NCI-H187 (cell line): ENCODE results near the gene FOXP1.

Source experiments
- DNase-seq, 2 experiments: peaks; one replicate each; lab custom pipeline; 2025; lab: John Stamatoyannopoulos, UW

FOXP1 gene

DNA sequence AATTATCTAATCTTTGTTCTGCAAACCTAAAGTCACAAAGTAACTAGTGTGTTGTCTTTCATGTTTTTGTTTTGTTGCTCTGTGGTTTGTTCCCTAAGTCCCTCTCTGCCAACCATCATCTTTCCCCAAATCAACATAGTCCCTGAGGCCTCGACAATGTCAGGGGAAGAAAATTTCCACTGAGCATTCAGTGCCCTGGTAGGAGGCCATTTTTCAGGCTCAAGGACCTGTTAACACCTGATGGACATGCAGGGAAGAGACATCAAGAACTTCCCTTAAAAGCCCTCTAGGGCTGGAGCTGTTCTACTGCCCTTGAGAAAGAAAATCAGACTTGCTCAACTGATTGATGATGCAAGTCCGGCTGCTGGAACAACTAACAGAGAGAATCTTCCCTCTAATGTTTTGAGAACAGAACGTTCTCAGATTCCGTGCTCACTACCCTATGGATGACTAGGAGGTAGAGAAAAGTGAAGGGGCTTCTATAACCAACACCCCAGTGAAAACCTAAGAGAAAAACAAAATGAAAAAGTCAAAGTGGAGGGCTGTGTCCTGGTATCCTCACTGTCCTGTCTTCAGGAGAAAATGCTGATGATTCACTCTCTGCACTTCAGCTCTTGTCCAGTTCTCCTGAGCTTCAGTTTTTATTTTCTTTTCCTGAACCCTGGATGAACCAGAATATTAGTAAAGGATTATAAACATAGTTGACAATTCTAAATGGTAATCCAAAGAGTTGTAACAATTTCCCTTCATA, 373.1 kb downstream of the FOXP1 start:
- no peak for DNase-seq

DNA sequence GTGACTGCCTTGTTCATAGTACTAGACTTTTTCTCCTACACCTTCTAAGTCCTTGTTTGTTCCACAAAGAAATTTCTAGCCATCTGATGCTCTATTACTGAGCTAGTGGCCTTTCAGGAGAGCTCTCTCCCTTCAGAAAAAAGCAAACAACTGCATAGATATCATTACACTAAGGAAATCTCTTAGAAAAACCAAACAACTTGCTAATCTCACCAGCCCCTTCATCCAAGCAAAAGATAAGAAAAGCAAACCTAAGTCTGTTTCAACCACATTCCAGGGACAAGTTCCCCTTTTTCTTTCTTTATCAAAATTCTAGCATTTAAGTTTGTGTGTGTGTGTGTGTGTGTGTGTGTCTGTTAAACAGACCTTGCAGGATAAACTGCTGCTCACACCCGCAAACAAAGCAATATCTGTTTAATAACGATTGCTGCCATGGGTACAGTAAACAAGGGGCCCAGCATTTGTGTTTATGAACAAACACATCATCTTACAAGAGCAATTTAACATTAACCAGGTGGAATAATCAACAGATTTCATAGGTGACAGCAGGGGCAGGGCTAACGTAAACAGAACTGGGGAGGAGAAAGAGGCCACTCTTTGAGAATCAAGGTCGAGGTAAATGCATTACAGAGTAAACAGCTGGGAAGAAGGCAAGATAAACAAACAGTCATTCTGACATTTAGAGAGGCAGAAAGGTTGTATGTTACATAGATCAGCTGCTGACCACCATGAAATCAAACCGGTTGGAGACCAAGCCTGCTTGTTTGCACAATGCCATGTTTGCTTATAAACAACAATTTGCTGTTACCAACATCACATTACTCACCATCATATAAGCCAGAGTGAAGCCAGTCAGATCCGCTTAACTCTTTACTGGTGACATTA, 375.1 kb downstream of the FOXP1 start:
- DNase-seq, result no peak

DNA sequence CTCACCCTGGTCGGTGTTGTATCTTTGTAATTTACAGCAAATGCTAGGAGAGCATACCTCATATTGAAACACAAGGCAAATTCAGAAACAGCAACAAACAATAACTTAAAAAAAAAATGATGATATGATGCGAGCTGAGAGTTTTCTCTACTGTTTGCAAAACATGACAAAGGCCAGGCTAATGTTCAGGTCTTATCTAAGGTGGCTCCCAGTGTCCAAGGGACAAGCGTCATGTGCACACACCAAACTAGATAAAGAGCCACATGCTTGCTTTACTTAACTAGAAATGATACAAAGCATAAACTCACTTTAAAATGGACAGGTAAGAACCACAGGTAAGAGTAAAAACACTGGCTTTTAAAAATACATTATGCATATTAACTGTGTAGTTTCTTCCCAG, 375.9 kb downstream of the FOXP1 start:
- no peak for DNase-seq

DNA sequence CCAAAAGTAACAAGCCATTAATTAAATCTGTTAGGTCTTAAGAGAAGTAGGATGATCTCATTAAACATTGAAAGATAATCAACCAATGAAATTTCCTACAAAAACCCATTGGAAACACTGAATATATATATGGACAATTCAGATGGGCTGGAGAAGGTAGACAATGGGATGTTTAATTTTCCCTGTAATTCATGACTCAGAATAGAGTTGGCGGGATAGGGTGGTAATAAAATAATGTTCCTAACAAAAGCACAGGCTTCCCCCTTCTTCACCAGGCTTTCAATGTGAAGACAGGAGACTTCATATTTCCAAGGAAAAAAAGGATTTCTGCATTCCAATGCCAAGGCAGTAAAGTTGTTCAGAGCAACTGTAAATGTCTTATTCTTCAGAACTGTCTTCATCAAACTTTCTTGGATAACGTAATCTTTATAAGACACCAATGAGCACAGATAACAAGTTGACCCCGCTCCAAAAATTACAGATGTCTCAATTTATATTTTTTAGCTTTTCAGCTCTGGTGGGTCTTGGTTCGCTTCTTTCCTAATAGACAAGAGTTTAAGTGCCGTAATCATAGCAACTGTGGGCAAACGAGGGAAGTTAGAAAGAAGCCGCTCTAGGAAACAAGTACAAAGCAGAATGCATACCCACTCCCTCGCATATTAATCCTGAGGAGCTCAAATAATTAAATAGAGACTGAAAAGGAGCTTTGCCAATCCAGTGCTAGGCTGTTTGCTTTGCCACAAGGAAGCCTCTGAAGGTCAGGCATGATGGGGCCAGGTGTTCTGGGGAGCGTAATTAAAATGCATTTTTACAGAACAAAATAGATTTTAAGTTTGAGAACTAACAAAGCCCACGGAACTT, 377.0 kb downstream of the FOXP1 start:
- DNase-seq, result no peak

DNA sequence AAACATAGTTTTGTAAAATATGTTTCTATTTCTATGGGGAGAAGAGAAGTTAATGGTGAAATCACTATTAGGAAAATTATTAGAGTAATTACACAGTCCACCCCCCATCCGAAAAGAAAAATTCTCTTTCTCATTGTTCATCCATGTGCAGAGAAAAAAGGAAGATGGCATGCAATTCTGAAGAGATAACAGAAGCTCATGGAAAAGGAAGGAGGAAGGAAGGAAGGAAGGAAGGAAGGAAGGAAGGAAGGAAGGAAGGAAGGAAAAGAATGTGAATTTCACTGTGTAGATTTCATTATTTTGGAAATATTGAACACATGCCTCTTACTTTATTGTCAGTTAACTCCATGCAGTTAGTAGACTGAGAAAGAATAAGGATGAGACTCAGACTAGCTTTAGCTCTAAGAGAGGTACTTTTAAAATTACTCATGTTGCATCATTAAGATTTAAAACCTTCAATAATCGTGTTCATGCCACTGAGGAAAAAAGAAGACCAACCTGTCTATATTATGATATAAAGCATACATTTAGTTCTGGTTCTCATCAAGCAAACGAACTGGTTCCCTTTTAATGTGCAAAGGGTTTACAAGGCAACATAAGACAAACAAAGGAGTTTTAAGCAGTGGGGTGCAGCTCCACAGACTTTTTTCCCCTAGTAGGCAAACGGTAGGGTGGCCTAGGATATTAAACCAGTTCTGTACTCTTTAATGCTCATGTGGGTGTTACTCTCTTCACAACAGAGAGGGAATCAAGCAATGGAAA, 379.6 kb downstream of the FOXP1 start:
- no peak for DNase-seq

DNA sequence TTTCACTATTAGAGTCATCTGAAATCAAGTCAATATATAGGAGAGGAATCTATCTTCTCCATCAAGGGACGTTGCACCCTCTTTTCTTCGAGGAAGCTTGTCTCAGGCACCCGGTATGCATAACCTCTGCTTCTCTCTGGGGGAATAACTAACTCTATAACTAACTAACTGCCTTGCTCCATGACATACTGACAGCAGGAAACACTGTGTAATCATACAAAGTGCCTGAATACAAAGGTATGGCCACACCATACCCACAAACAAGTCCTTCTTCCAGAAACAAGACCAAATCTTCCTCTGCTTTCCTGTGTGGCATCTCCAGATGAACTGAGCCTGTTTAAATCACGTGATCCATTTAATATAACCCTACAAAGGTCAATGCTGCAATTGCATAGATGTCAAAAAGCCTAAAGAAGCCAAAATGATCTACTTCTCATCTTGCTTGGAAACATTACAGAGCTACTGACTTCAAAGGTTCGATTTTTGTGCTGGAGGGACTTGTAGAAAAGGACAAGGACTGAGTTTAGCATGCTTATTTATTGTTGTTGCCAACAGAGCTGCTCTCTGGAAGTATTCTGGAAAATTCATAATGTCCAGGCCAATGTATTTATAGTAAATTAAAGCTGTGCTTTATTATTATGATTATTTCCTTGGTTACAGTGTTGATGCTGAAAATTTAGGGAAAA, 380.5 kb downstream of the FOXP1 start:
- no peak for DNase-seq

DNA sequence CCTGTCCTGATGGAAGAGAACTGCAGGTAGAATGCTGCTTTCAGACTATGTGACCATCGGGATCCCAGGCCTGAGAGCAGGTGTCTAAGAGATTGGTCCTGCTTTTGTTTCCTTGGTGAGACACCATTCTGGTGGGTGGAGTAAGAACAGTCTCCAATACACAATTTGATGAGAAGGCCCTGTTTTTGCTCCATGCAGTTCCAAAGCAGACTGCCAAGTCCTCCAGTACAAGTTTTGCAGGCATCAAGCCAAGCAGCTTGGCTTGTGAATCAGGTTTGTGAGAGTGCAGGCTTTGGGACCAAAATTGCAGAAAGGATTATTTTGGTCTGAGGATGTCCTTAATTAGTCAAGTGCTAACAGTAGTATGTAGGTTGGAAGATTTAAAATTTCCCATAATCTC, 381.6 kb downstream of the FOXP1 start:
- no peak for DNase-seq

DNA sequence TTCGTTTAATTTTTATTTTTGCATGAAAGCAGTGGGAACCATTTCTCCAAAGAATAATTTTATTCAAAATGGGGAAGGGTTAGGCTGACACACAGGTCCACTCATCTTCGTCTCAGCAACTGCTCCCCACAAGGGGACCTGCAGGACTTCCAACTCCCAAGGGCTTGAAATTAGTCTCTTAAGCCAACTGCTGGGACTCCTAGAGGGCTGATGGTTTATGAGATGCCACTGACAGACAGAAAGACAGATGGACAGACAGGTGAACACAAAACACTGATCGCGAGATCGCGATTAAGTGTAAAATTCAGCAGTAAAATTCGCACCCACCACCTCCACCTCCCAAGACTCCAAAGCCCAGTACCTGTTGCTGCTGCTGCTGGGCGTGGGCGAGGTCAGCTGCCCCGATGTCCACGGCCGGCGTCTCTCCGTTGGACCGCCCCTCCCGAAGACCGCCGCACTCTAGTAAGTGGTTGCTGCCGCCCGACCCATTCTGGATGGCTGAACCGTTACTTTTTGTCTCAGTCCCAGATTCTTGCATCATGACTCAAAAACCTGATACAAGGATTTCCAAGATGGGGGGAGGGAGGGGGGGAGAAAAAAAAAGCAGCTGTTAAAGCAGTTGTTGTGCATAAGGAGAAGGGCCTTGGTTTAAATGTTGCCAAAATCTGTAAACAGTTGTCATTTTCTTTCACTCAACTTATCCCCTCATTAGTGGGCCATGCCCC, 385.5 kb downstream of the FOXP1 start:
- no peak for DNase-seq

DNA sequence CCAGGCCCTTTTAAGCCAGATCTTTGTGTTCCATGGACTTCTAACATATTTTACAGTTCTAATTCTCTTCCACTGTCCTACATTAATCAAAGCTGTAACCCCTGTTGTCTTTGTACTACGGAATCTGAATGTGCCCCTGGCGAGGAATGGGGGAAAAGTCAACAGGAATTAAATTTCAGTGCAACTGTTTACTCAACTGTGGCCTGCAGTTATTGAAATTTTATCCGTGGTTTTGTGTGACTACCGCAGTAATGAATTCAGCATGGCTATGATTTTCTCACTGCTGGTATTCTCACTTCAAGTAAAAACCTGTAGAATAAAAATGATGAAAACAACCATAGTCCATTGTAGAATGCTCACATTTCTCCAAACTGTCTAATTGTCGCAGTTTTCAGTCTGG, 388.0 kb downstream of the FOXP1 start:
- DNase-seq, result no peak

DNA sequence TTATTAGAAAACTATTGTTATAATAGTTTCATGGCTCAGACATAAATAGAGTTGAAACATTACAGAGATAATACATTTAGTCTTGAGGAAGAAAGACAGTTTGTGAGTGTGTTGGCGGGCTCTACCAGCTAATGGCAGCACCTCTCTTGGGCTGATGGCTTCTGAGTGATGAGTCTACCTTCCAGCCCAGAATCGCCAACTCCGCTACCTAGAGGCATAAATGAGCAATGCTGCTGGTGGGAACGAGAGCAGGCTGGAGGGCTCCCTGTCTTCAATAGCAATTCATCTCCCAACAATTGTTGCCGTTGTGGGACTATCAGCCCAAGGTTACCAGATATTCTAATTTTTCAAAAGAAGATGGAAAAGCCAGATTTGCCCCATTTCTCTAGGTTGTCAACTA, 388.7 kb downstream of the FOXP1 start:
- DNase-seq, result no peak

DNA sequence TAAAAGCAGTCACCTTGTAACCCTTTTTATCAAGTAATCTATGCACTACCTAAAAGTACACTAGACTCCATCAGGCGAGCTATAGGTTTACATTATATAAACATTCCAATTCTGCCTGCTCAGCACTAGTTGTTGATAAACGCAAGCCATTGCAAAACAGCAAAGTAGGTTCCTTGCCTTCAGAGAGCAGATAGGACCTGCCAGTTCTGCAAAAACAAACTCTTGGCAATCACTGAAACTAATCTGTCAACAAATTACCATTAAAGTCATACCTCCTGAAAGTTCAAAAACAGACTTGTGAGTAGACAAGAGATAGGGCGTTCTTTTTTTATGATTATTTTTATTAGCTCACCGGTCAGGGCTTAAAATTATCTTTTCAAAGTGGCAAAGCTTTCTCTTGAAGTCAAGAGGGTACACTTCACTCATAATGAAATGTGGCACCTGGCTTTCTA, 392.5 kb downstream of the FOXP1 start:
- DNase-seq, result no peak

DNA sequence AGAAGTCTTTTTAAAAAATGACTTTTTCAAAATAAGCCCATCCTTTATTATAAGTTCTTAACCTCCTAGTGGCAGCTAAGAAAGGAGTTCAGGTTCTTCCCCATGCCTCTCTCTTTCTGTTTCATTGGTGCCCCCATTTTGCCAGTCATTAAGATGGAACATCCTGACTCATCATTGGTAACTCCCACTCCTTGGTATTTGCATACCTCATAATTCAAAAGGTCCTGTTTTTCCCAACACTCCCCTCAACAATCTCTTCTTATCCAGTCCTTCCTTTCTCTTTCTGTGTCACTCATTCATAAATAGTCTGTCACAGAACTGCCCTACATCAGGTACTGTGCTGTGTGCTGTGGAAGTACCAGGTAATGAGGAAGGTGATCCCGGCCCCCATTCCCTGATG, 394.0 kb downstream of the FOXP1 start:
- DNase-seq, result no peak

DNA sequence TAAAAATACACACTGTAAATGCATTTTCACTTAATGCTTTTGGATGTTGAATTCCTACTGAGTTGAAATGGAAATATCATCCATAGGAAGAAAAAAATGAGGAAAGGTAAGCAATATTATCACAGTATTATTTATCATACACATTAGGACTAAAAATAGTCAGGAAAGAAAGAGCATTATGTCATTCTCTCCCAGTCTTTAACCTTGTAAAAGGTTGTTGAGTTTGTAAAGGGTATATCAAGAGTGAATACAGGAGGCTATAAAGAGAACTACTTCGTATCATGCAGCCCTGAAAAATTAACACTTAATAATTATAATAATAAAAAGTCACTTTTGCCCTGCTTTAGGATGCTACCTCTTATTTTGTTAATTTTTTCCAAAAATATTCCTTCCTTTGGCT, 395.8 kb downstream of the FOXP1 start:
- DNase-seq, result no peak

DNA sequence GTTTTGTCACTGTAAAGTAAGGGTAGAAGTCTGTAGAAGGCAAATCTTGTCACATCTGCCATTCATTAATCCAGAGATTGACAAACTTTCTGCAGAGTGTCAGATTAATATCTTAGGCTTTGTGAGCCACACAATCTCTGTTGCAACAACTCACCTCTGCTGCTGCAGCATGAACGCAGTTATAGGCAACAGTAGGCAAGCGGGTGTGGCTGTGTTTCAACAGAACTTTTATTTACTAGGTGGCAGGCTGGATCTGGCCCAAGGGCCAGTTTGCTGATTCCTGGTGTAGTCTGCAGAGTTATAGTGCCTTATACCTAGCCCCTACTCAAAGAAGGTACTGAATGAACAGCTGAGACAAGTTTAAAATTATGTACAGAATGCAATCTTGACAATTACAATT, 396.7 kb downstream of the FOXP1 start:
- DNase-seq, result no peak

DNA sequence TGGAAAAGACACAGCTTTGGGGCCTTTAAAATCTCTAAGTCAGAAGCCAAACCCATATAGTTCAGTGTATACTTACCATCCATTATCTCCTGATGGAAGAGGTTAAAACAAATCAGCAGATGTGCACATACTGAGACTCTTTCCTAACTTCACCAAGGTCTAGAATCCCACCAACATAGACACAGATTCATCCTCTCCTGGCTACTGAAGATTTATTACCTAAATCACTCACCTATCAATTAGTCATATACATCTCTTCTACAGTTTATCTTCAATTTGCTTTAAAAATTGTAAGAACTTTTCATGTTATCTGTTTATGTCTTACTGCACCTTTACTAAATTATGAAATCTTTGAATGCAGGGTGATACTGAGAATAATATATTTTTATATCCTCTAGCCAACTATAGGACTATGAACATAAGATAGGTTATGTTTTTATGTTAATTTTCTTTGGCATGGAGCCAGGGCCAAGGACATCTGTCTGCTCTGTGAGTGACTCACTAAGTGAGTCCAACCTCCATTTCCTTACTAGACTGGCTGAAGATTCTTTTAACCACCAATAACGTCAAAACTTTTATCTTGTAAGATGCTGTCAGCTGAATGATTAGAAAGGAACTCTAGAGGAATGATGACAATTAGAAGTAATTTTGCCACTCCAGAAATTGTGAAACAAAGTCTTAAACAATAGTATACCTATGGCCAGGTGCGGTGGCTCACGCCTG, 397.6 kb downstream of the FOXP1 start:
- DNase-seq, result no peak

DNA sequence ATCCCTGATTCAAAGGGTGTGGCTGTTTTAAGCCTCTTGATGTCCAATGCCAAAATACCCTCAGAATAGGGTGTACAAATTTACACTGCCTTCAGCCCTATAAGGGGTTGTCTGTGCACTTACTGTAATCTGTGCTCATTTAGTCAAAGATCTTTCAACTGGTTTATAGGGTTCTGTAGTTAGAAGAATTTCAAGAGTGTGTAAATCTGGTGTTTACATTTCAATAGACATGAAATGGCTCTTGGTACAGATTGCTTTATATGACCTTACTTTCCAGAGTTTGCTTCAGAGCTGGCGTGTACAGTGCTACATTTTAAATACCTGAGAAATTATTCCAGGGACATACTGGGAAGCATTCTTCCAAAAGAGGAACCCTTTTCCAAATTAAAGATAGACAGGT, 399.3 kb downstream of the FOXP1 start:
- DNase-seq, result no peak

DNA sequence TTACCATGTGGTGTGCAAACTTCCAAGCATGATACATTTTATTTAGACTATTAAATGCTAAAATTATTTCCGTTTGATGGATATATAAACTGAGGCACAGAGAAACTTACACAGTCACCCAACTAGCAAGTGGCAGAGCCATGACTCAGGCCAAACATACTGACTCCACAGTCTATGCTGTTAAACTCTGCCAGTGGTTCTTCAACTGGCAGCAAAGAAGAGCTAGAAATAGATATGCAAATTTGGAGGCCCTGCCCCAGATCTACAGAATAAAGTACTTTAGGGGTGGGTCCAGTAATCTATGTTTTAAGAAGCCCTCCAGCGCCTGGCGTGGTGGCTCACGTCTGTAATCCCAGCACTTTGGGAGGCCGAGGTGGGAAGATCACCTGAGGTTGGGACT, 400.0 kb downstream of the FOXP1 start:
- no peak for DNase-seq

DNA sequence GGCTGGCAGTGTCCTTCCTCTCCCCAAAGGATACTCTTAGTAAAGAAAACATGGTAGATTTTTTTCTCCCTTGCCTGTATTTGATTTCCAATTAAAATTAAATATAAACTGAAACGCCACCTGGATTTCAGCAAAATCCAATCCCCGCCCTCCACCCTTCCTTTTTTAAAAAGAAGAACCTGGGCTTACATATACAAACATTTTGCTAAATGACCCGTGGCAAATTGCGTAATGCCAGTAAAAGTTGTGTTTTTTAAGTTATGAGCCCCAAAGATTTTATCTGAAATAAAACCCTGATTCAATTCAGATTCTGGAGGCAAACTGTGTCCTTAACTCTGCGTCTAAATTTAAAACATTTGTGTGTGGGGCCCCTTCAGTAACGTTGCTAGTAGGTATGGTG, 403.0 kb downstream of the FOXP1 start:
- no peak for DNase-seq

DNA sequence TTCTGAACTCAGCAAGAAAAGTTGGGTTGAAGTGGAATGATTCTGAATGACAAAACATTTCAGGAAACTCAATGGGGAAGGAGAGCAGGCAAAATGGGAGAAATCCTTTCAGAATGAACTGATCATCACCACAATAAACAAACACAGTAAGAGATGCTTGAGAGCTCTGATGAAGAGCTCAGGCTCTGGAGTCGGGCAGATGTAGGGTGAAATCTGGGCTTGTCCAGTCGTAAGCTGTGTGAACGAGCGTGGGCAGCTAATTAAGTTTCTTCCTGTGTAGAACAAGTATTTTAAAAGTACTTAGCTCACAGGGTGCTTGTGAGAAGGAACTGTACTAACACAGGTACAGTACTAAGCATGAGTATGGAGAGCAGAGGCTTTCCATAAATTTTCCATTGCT, 406.2 kb downstream of the FOXP1 start:
- no peak for DNase-seq

DNA sequence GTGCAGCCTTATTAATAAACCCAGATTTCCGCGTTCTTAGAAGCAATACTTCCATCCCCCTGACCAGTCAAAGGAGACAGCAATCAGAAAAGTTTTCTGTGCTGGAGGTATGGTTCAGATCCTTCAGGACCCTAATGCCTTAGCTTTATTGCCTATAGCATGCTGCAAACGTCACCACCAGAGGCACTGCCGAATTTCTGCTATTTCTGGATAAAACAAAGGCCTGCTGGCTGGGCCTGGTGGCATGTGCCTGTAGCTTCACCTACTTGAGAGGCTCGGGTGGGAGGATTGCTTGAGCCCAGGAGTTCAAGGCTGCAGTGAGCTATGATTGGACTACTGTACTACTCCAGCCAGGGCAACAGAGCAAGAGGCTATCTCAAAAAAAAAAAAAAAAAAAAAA, 407.2 kb downstream of the FOXP1 start:
- no peak for DNase-seq
